H9 (cell line): ENCODE measurements around the gene PAK6. TPM values are rescaled to one million over a fixed set of nuclear protein-coding genes. Genes with fewer than 3 reads are reported as not detected.

Experiments used
- DNase-seq: peaks from one replicate; pipeline ENCODE4 v3.0.0-alpha.2; 2017
- H2AFZ ChIP-seq: one replicate; pipeline ENCODE4 v1.6.1; 2013; ENCODE audit warnings: mild to moderate bottlenecking, low read length, control low read depth, moderate library complexity
- H2AK5ac ChIP-seq: 2 replicates; pipeline ENCODE4 v1.6.1; 2013; ENCODE audit warnings: low read length, control low read depth, mixed read lengths; ENCODE audit not compliant: insufficient read length
- H2BK120ac ChIP-seq: one replicate; pipeline ENCODE4 v1.6.1; 2013; ENCODE audit warnings: low read depth, mild to moderate bottlenecking, low read length, control low read depth, inconsistent platforms; ENCODE audit not compliant: poor library complexity, severe bottlenecking
- H2BK12ac ChIP-seq: 2 replicates; pipeline ENCODE4 v1.6.1; 2013; ENCODE audit warnings: low read length, control low read depth, mixed read lengths, low read depth; ENCODE audit not compliant: insufficient read length
- H2BK15ac ChIP-seq: 2 replicates; pipeline ENCODE4 v1.6.1; 2013; ENCODE audit warnings: low read depth, low read length, control low read depth
- H2BK20ac ChIP-seq: one replicate; pipeline ENCODE4 v1.6.1; 2013; ENCODE audit warnings: low read depth, mild to moderate bottlenecking, low read length, control low read depth, inconsistent platforms; ENCODE audit not compliant: poor library complexity, severe bottlenecking
- H2BK5ac ChIP-seq: 2 replicates; pipeline ENCODE4 v1.6.1; 2013; ENCODE audit warnings: low read length, control low read depth, mixed read lengths; ENCODE audit not compliant: insufficient read length
- H3K14ac ChIP-seq: 2 replicates; pipeline ENCODE4 v1.6.1; 2013; ENCODE audit warnings: low read length, control low read depth; ENCODE audit not compliant: insufficient read depth
- H3K18ac ChIP-seq: 2 replicates; pipeline ENCODE4 v1.6.1; 2013; ENCODE audit warnings: low read depth, mild to moderate bottlenecking, mixed read lengths, low read length, control low read depth; ENCODE audit not compliant: insufficient read length
- H3K23ac ChIP-seq: 2 replicates; pipeline ENCODE4 v1.6.1; 2013; ENCODE audit warnings: low read length, control low read depth, mixed read lengths, low read depth; ENCODE audit not compliant: insufficient read length
- H3K23me2 ChIP-seq: 2 replicates; pipeline ENCODE4 v1.6.1; 2013; ENCODE audit warnings: low read depth, mild to moderate bottlenecking, mixed read lengths, low read length, control low read depth; ENCODE audit not compliant: insufficient read length, poor library complexity, severe bottlenecking
- H3K27ac ChIP-seq: 2 replicates; pipeline ENCODE4 v1.5.1; 2013; ENCODE audit warnings: low read length, control low read depth, mixed read lengths, low read depth; ENCODE audit not compliant: insufficient read length
- H3K27me3 ChIP-seq: 2 replicates; pipeline ENCODE4 v1.6.1; 2013; ENCODE audit warnings: low read length, control low read depth, inconsistent platforms; ENCODE audit not compliant: insufficient read depth
- H3K4ac ChIP-seq: 2 replicates; pipeline ENCODE4 v1.6.1; 2013; ENCODE audit warnings: low read depth, mild to moderate bottlenecking, control low read depth, inconsistent platforms, low read length, moderate library complexity
- H3K4me1 ChIP-seq: 2 replicates; pipeline ENCODE4 v1.6.1; 2013; ENCODE audit warnings: low read length, control low read depth, inconsistent platforms; ENCODE audit not compliant: insufficient read depth
- H3K4me2 ChIP-seq: 2 replicates; pipeline ENCODE4 v1.6.1; 2013; ENCODE audit warnings: low read length, control low read depth, mixed read lengths; ENCODE audit not compliant: insufficient read length, insufficient read depth
- H3K56ac ChIP-seq: 2 replicates; pipeline ENCODE4 v1.6.1; 2013; ENCODE audit warnings: low read depth, mild to moderate bottlenecking, mixed read lengths, low read length, control low read depth; ENCODE audit not compliant: insufficient read length
- H3K79me1 ChIP-seq: 2 replicates; pipeline ENCODE4 v1.6.1; 2013; ENCODE audit warnings: low read depth, mild to moderate bottlenecking, moderate library complexity, low read length, control low read depth, inconsistent platforms; ENCODE audit not compliant: insufficient read depth, poor library complexity, severe bottlenecking
- H3K79me2 ChIP-seq: 2 replicates; pipeline ENCODE4 v1.6.1; 2013; ENCODE audit warnings: low read length, control low read depth, inconsistent platforms; ENCODE audit not compliant: insufficient read depth
- H3K9ac ChIP-seq: 2 replicates; pipeline ENCODE4 v1.6.1; 2013; ENCODE audit warnings: low read length, control low read depth, mixed read lengths; ENCODE audit not compliant: insufficient read length; ENCODE audit errors: extremely low read depth
- H3K9me3 ChIP-seq: one replicate; pipeline ENCODE4 v1.6.1; 2013; ENCODE audit warnings: low read depth, low read length, inconsistent platforms; ENCODE audit not compliant: control insufficient read depth
- H3T11ph ChIP-seq: one replicate; pipeline ENCODE4 v1.6.1; 2013; ENCODE audit warnings: mild to moderate bottlenecking, low read length, control low read depth, inconsistent platforms
- H4K20me1 ChIP-seq: one replicate; pipeline ENCODE4 v1.6.1; 2013; ENCODE audit not compliant: control insufficient read depth, insufficient read length, insufficient read depth
- H4K5ac ChIP-seq: 2 replicates; pipeline ENCODE4 v1.6.1; 2013; ENCODE audit warnings: low read depth, mild to moderate bottlenecking, mixed read lengths, low read length, control low read depth; ENCODE audit not compliant: insufficient read length
- H4K8ac ChIP-seq: replicated peaks from 2 replicates; pipeline ENCODE4 v1.6.1; 2013; ENCODE audit warnings: low read length, control low read depth, mixed read lengths, low read depth; ENCODE audit not compliant: insufficient read length
- H4K91ac ChIP-seq: 2 replicates; pipeline ENCODE4 v1.6.1; 2013; ENCODE audit warnings: low read depth, mild to moderate bottlenecking, moderate library complexity, mixed read lengths, low read length, control low read depth; ENCODE audit not compliant: insufficient read length
- H3K27ac Mint-ChIP-seq, 3 experiments: 2 replicates in 2 of 3; 3 replicates in 1 of 3; pipeline ENCODE4 v1.8.0; 2020 to 2021; ENCODE audit warnings: mixed read lengths in 3 of 3, mild to moderate bottlenecking in 1 of 3, moderate library complexity in 1 of 3
- H3K27me3 Mint-ChIP-seq: 2 replicates; pipeline ENCODE4 v1.8.0; 2021; ENCODE audit warnings: low read depth, mild to moderate bottlenecking, moderate library complexity, mixed read lengths
- H3K36me3 Mint-ChIP-seq, 3 experiments: 2 replicates in 2 of 3; 3 replicates in 1 of 3; pipeline ENCODE4 v1.8.0; 2020 to 2021; ENCODE audit warnings: low read depth in 3 of 3, mixed read lengths in 3 of 3; ENCODE audit not compliant: insufficient read depth in 1 of 3
- H3K4me1 Mint-ChIP-seq, 2 experiments: 2 replicates each; pipeline ENCODE4 v1.8.0; 2020; ENCODE audit warnings: mixed read lengths in 2 of 2
- H3K4me3 Mint-ChIP-seq, 2 experiments: 2 replicates in 1 of 2; 3 replicates in 1 of 2; pipeline ENCODE4 v1.8.0; 2020 to 2021; ENCODE audit warnings: mild to moderate bottlenecking in 2 of 2, mixed read lengths in 2 of 2, moderate library complexity in 1 of 2
- H3K9me3 Mint-ChIP-seq, 2 experiments: 2 replicates in 1 of 2; 3 replicates in 1 of 2; pipeline ENCODE4 v1.8.0; 2020; ENCODE audit warnings: mild to moderate bottlenecking in 2 of 2, mixed read lengths in 2 of 2, moderate library complexity in 1 of 2
- CTCF ChIP-seq: fragments of 200-600 bp; sonication (generic); conservative IDR thresholded peaks from 3 replicates; pipeline ENCODE4 v1.8.0; 2021; ENCODE audit warnings: antibody characterized with exemption, mild to moderate bottlenecking
- WGBS: extraction: QIAGEN DNeasy Blood & Tissue Kit; methylation state at CpG from one replicate; pipeline ENCODE4 v1.1.7; 2013; ENCODE audit warnings: missing lambda C conversion rate, low lambda C conversion rate, mixed read lengths; ENCODE audit not compliant: insufficient read length; ENCODE audit errors: extremely low coverage; 5-methylcytosine and 5-hydroxymethylcytosine counted together
- total RNA-seq: library from RNA; stranded (reverse); gene quantifications from 2 replicates; pipeline ENCODE4 v1.2.1, GENCODE V29; 2021

Gene PAK6
- total RNA-seq, 1 experiment from 2014 or later: 7.4 TPM

GRCh38 chr15:40252141-40252437 is 13.2 kb downstream of the PAK6 start:
- no peak overlapping the region for H2BK15ac ChIP-seq
- H3K79me2 ChIP-seq: no peaks in the 10 kb centered on the region
- H3K4ac ChIP-seq: no peak overlapping the region
- no peak overlapping the region for H2AFZ ChIP-seq
- Mint-ChIP-seq H3K9me3 (no peaks in the 10 kb centered on the region; a peak in 1 of 5 replicates), H3K4me1 (peaks cover 10 to 17% of the 10 kb centered on the region in 2 experiments), H3K4me3 (peak overlapping the region; percentile 47 to 58; a peak in 3 of 5 replicates), H3K36me3 (peaks cover 0 to 3% (median under 1%) of the 10 kb centered on the region in 3 experiments; a peak in 2 of 7 replicates), H3K27ac (no peak overlapping the region), H3K27me3 (peaks cover 48% of the 10 kb centered on the region)
- H3K79me1 ChIP-seq: no peaks in the 10 kb centered on the region
- WGBS: no CpG with 5 or more reads among the region's 27 CpGs
- no peak overlapping the region for H2AK5ac ChIP-seq
- no peak overlapping the region for H4K91ac ChIP-seq
- H2BK12ac ChIP-seq: no peak overlapping the region
- peak overlapping the region; percentile 45 for H3K4me2 ChIP-seq
- no peak for DNase-seq
- no peaks in the 10 kb centered on the region for H3K4me1 ChIP-seq
- no peak overlapping the region for H3T11ph ChIP-seq
- no peak for TF ChIP-seq CTCF
- H2BK20ac ChIP-seq: no peak overlapping the region
- H3K27ac ChIP-seq: no peak overlapping the region
- H3K23me2 ChIP-seq: peaks cover 9% of the 10 kb centered on the region
- H4K5ac ChIP-seq: no peak overlapping the region
- no peak overlapping the region for H3K9ac ChIP-seq
- H3K18ac ChIP-seq: no peak overlapping the region
- H3K23ac ChIP-seq: no peak overlapping the region
- H3K56ac ChIP-seq: no peak overlapping the region
- no peaks in the 10 kb centered on the region for H4K20me1 ChIP-seq
- H3K27me3 ChIP-seq: peaks cover 16% of the 10 kb centered on the region; the same call in 1 of the 2 replicates
- no peak overlapping the region for H2BK5ac ChIP-seq
- H3K9me3 ChIP-seq: no peaks in the 10 kb centered on the region
- H2BK120ac ChIP-seq: no peak overlapping the region
- H4K8ac ChIP-seq: no peak overlapping the region
- no peak overlapping the region; the same call in 1 of the 2 replicates for H3K14ac ChIP-seq
